ENCODE data around the gene TRPV6. TPM values are rescaled to one million over a fixed set of nuclear protein-coding genes. Genes with fewer than 3 reads are reported as not detected.
A peak's percentile ranks its signal among the peaks of the same experiment; 100 is the strongest.

TRPV6 gene
- under 1 TPM; 0.21 to 0.45 TPM for total RNA-seq
- long read RNA-seq, result 0 reads

- DNase-seq, result peak; percentile 41 to 50
- intact Hi-C loops (cut with DNase I, micrococcal nuclease), result no loop called here
- ATAC-seq, result peak; percentile 98
Observed at GRCh38 chr7:142885311-142886230, at the start of gene TRPV6. TRPV6 (minus strand) TSS chr7:142885745.

DNA sequence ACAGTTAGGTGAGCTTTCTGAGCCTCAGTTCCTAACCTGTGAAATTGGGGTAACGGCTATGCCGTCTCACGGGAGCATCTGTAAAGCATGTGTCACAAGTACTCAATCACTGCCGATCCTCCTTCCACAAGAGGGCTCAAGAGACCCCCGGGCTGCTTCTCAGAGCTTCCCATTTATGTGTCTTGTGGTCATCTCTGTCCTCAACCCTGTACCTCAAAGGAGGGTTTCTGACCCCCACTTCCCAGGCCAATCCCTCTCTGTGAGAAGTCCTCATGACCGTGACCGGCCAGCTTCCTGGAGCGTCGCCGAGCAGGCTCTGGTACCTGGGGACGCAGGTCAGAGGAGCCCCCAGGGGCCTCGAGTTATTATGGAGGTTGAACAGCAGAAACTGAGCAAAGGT is 48.5 kb upstream of the TRPV6 start:
- intact Hi-C loops (cut with DNase I, micrococcal nuclease), result no loop called here
- DNase-seq (no peak), ATAC-seq (no peak)

- ATAC-seq, result no peak
- intact Hi-C loops (cut with DNase I, micrococcal nuclease), result no loop called here
- DNase-seq, result no peak
Observed at GRCh38 chr7:142933624-142934023, 48.1 kb upstream of the TRPV6 start, which contains the start of gene TRPV5. TRPV5 (minus strand) TSS chr7:142933746; CDS start chr7:142933459, 287 bp downstream.

DNA sequence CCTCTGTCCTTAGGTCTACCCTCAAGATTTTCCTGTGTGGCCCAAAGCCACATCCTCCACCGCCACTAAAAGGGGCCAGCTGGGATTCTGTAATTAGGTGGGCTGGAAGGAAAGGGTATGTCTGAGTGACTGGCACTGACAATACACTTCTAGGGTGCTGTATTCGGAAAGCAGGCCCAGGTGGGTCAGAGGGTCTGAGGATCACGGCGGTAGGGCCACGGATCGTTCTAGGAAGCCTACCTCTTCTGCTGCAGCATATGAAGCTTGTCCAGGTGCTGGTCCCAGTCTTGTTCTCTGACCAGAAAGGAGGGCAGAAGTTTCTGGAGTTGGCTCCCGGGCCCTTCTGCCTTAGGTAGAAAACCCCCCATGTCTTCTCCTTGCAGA is 47.5 kb upstream of the TRPV6 start:
- ATAC-seq (no peak), DNase-seq (no peak)
- intact Hi-C loops (cut with DNase I, micrococcal nuclease), result no loop called here

- DNase-seq (no peak), ATAC-seq (no peak)
- intact Hi-C loops (cut with DNase I, micrococcal nuclease), result no loop called here
Observed at GRCh38 chr7:142932386-142933091, 47.0 kb upstream of the TRPV6 start.

DNA sequence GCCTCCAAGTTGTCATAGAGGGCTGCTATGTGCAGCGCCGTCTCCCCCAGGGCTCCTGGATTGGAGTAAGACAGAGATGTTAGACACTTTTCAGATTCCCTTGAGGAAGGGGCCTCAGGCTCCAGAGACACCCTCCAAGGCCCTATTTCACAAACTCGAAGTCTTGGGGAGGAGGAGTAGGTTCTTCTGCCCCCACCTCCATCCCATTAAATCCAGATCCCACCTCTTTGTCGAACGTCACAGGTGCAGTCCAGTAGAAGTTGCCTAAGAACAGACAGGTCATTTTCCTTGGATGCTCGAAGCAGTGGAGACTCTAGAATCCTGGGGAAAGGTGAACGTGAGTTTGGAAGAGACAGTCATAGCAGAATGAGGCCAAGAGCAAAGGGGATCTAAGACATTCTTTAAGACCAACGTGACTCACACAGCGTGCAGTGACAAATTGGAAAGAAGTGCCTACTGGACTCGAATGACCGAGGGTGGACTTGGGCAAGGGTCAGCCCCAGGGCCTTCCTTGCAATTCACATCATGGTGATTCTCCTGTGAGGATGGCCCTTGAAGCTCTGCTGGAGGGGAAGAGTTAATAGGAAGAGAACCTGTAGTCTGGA is 44.7 kb upstream of the TRPV6 start:
- no peak for DNase-seq
- intact Hi-C loops (cut with DNase I, micrococcal nuclease), result no loop called here
- ATAC-seq, result no peak

GRCh38 chr7:142927949-142928348 is 42.4 kb upstream of the TRPV6 start:
- ATAC-seq (no peak), DNase-seq (no peak)
- intact Hi-C loops (cut with DNase I, micrococcal nuclease), result no loop called here

DNA sequence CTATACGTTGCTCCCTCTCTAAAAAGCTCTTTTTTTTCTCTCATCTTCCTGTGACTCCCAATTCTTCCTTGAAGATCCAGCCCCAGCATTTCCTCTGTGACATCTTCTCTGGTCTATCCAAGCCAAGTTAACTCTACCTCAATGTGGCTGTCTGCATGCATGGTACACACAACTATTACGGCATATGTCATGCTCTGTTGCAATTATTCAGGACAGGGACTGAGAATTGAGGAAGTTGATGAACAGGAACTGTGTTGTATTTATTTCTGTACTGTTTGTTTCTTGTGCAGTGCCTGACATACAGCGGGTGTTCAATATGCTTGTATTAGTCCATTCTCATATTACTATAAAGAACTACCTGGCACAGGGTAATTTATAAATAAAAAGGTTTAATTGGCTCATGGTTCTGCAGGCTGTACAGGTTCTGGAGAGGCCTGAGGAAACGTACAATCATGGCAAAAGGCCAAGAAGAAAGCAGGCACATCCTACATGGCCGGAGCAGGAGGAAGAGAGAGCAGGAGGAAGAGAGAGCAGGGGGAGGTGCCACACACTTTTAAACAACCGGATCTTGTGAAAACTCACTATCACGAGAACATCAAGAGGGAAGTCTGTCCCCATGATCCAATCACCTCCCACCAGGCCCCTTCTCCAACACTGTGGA is 41.7 kb upstream of the TRPV6 start:
- ATAC-seq (no peak), DNase-seq (no peak)
- intact Hi-C loops (cut with DNase I, micrococcal nuclease), result no loop called here

- intact Hi-C loops (cut with DNase I, micrococcal nuclease), result no loop called here
- ATAC-seq, result no peak
- no peak for DNase-seq
Observed at GRCh38 chr7:142925413-142925812, 39.9 kb upstream of the TRPV6 start.

DNA sequence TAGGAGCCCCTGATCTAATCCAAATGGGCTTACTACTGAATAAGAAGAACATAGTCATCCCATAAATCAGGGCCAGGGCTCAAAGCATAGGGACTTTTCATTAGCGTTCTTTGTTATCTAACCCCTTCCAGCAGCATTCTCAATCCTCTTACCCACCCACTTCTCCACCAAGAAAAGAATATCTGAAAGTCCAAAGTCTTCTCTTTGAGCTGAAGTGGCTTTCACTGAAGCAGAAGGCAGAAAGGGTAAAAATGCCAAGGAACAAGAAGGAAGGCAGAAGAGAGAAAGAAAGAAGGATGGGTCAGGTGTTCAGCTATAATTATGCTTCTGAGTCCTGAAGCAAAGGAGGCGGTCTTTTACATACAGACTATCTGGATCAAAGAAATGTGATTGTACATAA is 37.8 kb upstream of the TRPV6 start:
- ATAC-seq (no peak), DNase-seq (no peak)
- intact Hi-C loops (cut with DNase I, micrococcal nuclease), result no loop called here

- DNase-seq, result no peak
- intact Hi-C loops (cut with DNase I, micrococcal nuclease), result no loop called here
- ATAC-seq, result no peak
Observed at GRCh38 chr7:142919656-142920055, 34.1 kb upstream of the TRPV6 start.

DNA sequence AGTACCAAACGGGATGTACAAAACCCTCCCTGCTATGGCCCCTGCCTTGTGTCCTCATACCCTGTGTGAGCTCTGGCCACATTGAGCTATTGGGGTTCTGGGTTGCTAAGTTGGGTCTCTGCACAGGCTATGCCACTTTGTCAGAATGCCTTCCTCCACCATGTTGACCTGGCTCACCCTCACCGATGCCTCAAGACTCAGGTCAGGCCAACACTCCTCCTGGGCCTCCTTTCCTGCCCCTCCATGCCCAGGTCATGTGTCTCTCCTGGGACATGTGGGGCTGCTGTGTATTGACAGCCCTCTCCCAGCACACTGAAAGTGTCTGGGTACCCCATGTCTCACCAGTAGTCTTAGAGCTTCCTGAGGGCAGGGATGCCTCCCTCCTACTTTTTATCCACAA is 33.4 kb upstream of the TRPV6 start:
- ATAC-seq (no peak), DNase-seq (no peak)
- intact Hi-C loops (cut with DNase I, micrococcal nuclease), result no loop called here

DNA sequence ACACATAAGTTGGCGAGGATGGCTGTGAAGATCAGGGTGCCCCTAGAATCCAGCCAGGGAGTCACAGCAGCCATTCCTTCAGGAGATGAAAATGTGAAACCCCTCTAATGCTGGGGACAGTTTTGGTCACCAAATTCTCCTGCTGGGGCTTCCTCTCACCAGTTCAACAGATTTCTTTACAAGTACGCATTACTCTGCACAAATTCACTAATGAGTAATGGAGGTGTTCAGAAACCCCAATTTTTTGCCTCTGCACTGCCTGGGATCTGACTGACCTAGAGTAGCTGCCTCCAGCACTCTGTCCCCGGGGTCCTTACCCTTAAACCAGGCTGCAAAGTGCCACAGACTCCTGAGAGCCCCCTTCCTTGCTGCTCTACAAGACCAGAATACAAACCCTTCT is 31.9 kb upstream of the TRPV6 start:
- DNase-seq (no peak), ATAC-seq (no peak)
- intact Hi-C loops (cut with DNase I, micrococcal nuclease), result no loop called here

DNA sequence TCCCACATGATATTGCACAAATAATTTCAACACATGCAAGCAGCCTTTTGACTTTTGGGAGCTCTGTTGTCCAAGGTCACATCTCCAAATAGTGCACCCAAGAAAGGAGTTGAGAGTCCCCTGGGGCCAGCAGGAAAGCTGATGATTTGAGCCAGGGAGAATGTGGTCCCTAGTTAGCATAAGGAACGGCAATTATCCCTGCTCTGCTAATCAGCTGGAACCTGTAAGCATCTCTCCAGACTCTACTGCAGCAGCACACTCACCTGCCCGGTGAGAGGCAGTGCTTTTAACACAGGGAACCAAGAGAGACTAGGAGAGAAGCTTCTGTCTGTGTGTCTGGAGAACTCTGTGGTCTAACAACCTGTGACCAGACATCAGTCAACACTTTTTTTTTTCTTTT is 31.0 kb upstream of the TRPV6 start:
- no peak for ATAC-seq
- DNase-seq, result no peak
- intact Hi-C loops (cut with DNase I, micrococcal nuclease), result no loop called here

- intact Hi-C loops (cut with DNase I, micrococcal nuclease), result no loop called here
- DNase-seq (no peak), ATAC-seq (no peak)
Observed at GRCh38 chr7:142915315-142915714, 29.8 kb upstream of the TRPV6 start.

GRCh38 chr7:142914121-142914520 is 28.6 kb upstream of the TRPV6 start:
- ATAC-seq (no peak), DNase-seq (no peak)
- intact Hi-C loops (cut with DNase I, micrococcal nuclease), result no loop called here

DNA sequence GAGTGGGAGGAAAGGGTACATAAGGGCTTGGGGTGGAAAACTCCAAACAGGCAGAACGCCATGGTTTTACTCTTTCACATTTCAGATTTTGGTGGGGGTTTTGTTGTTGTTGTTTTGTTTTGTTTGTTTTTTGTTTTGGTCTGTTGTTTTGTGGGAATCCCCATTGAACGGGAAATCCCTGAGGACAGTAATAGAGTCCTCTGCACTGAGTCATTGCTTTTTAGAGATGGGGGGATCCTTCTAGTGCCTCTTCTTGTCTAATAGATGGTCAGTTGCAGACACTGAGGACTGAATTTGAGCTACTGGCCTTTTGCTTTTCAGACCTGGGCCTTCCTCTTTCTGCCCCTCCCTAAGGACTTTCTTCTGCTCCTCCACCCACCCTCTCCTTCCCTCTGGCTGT is 28.0 kb upstream of the TRPV6 start:
- DNase-seq, result no peak
- ATAC-seq, result no peak
- intact Hi-C loops (cut with DNase I, micrococcal nuclease), result no loop called here

DNA sequence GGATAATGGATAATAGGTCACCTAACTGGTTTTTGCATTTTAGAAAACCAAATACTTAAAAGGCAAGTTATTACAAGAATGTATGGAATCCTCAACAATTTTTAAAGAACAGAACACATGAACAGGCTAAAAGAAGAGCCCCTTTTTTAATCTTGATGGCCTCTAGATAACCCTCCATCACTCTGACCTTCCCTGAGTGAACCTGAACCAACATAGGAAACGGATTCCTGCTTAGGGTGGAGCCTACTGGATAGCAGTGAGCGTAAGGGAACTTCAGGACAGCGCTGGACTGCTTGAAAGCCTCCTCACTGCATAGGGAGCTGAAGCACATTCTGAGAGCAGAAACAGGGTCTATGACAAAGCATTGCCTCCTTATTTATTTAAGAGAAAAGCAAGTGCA is 27.5 kb upstream of the TRPV6 start:
- DNase-seq (no peak), ATAC-seq (no peak)
- intact Hi-C loops (cut with DNase I, micrococcal nuclease), result no loop called here

DNA sequence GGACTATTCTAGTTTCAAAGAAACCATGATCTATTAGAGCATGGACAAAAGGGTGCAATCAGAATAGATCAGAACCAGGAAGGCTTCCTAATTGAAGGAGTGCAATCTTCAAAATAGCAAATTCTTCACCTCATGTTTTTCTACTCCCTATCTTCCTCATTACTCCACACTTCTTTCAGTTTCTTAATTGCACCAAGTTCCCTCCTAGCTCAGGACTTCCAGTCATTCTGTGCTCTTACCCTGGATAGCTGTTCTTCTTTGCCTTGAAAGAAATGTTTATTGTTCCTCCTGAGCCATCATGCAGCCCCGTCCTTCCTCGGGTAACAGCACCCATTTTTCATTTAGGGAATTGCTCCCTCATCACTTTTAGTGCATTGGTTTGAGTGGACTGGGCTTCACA is 24.9 kb upstream of the TRPV6 start:
- DNase-seq (no peak), ATAC-seq (peak; percentile 5)
- intact Hi-C loops (cut with DNase I, micrococcal nuclease), result no loop called here
